Measurements from ENCODE around the gene OR2AG2.

- TF ChIP-seq CTCF (IDR thresholded peaks at IDR 0.05) (no peak), EP300 (IDR thresholded peaks at IDR 0.05; ENCODE audit: low read depth) (no peak)
Observed at GRCh38 chr11:6818967-6819366, 47.2 kb upstream of the OR2AG2 start.

Data from transverse colon (tissue), 3 donors.